OCI-LY1 (cell line): ENCODE data around the gene NTNG1.

Source experiments
- H2AFZ ChIP-seq: fragments of 200-600 bp; sonication (generic), shearing (Covaris generic); 2 replicates; pipeline ENCODE4 v1.6.0; 2014; ENCODE audit warnings: antibody characterized with exemption, mild to moderate bottlenecking, low read length
- H3F3A ChIP-seq: fragments of 200-600 bp; sonication (generic), shearing (Covaris generic); 2 replicates; pipeline ENCODE4 v1.6.0; 2014; ENCODE audit warnings: mild to moderate bottlenecking, antibody characterized with exemption, low read length, moderate library complexity; ENCODE audit not compliant: insufficient read depth
- H3K27ac ChIP-seq: fragments of 200-600 bp; sonication (generic); 2 replicates; pipeline ENCODE4 v1.5.1; 2014; ENCODE audit warnings: low read length, mixed run types, mild to moderate bottlenecking, low read depth; ENCODE audit not compliant: poor library complexity, severe bottlenecking
- H3K27me3 ChIP-seq: fragments of 200-600 bp; sonication (generic); 2 replicates; pipeline ENCODE4 v1.6.0; 2014; ENCODE audit warnings: antibody characterized with exemption, mild to moderate bottlenecking, low read length, moderate library complexity; ENCODE audit not compliant: insufficient read depth
- H3K36me3 ChIP-seq: fragments of 200-600 bp; sonication (generic); 2 replicates; pipeline ENCODE4 v1.6.1; 2014; ENCODE audit warnings: mild to moderate bottlenecking, antibody characterized with exemption, low read length, moderate library complexity, mixed read lengths; ENCODE audit not compliant: insufficient read depth
- H3K4me1 ChIP-seq: fragments of 200-600 bp; sonication (generic); 2 replicates; pipeline ENCODE4 v1.5.1; 2014; ENCODE audit warnings: mild to moderate bottlenecking, low read length, moderate library complexity; ENCODE audit not compliant: insufficient read depth, severe bottlenecking
- H3K4me2 ChIP-seq: fragments of 200-600 bp; sonication (generic), shearing (Covaris generic); 2 replicates; pipeline ENCODE4 v1.6.1; 2014; ENCODE audit warnings: low read length
- H3K4me3 ChIP-seq: fragments of 200-600 bp; sonication (generic); 2 replicates; pipeline ENCODE4 v1.5.1; 2014; ENCODE audit warnings: low read length, low read depth, mild to moderate bottlenecking, mixed read lengths; ENCODE audit not compliant: poor library complexity, severe bottlenecking
- H3K79me2 ChIP-seq: fragments of 200-600 bp; shearing (Covaris generic); 2 replicates; pipeline ENCODE4 v1.6.1; 2016; ENCODE audit warnings: mixed run types, low read length, mixed read lengths; ENCODE audit not compliant: insufficient read depth
- H3K9ac ChIP-seq: fragments of 200-600 bp; sonication (generic), shearing (Covaris generic); 2 replicates; pipeline ENCODE4 v1.6.1; 2014; ENCODE audit warnings: mild to moderate bottlenecking, low read length, mixed read lengths
- H3K9me2 ChIP-seq: fragments of 200-600 bp; sonication (generic), shearing (Covaris generic); 2 replicates; pipeline ENCODE4 v1.6.1; 2014; ENCODE audit warnings: low read depth, mild to moderate bottlenecking, low read length, mixed read lengths
- H3K9me3 ChIP-seq: fragments of 200-600 bp; shearing (Covaris generic); 2 replicates; pipeline ENCODE4 v1.6.1; 2014; ENCODE audit warnings: low read length, mixed read lengths
- H4K20me1 ChIP-seq: fragments of 200-600 bp; sonication (generic), shearing (Covaris generic); 2 replicates; pipeline ENCODE4 v1.6.0; 2016; ENCODE audit warnings: mild to moderate bottlenecking, low read length; ENCODE audit not compliant: insufficient read depth
- CTCF ChIP-seq: fragments of 200-600 bp; sonication (generic), shearing (Covaris generic); IDR thresholded peaks from 2 replicates; pipeline ENCODE4 v1.5.1; 2017; ENCODE audit warnings: mild to moderate bottlenecking, antibody characterized with exemption, low read length, moderate library complexity, mixed read lengths
- EZH2 ChIP-seq: fragments of 200-600 bp; sonication (generic), shearing (Covaris generic); IDR thresholded peaks from 2 replicates; pipeline ENCODE4 v1.8.0; 2017; ENCODE audit warnings: borderline replicate concordance, mixed run types, mild to moderate bottlenecking, antibody characterized with exemption, low read length, moderate library complexity, mixed read lengths

NTNG1 gene

GRCh38 chr1:107145637-107146036 lies 4.8 kb downstream of the NTNG1 start:
- Histone ChIP-seq H3K79me2 (no peaks in the 10 kb centered on the region), H2AFZ (no peak overlapping the region), H3K27me3 (no peaks in the 10 kb centered on the region; the same call in 1 of the 2 replicates), H3F3A (no peaks in the 10 kb centered on the region), H3K4me2 (no peak overlapping the region), H3K27ac (no peak overlapping the region), H3K9me3 (no peaks in the 10 kb centered on the region), H3K9ac (no peak overlapping the region), H3K4me1 (peaks cover 10% of the 10 kb centered on the region), H3K4me3 (no peak overlapping the region), H3K9me2 (no peaks in the 10 kb centered on the region), H4K20me1 (no peaks in the 10 kb centered on the region), H3K36me3 (no peaks in the 10 kb centered on the region)
- no peak for TF ChIP-seq EZH2
- TF ChIP-seq CTCF: no peak

- H3K4me2 ChIP-seq: no peak overlapping the region
- H3K27ac ChIP-seq: no peak overlapping the region
- no peak overlapping the region for H3K9ac ChIP-seq
- no peak for TF ChIP-seq EZH2
- TF ChIP-seq CTCF: no peak
- H3K36me3 ChIP-seq: no peaks in the 10 kb centered on the region
- H3K9me3 ChIP-seq: no peaks in the 10 kb centered on the region
- H3K9me2 ChIP-seq: no peaks in the 10 kb centered on the region
- no peaks in the 10 kb centered on the region for H3K79me2 ChIP-seq
- no peak overlapping the region for H3K4me3 ChIP-seq
- no peaks in the 10 kb centered on the region for H3K4me1 ChIP-seq
- no peak overlapping the region for H2AFZ ChIP-seq
- no peaks in the 10 kb centered on the region for H3F3A ChIP-seq
- no peaks in the 10 kb centered on the region for H3K27me3 ChIP-seq
- no peaks in the 10 kb centered on the region for H4K20me1 ChIP-seq
These were observed 7.0 kb downstream of the NTNG1 start for GRCh38 chr1:107147843-107148242.

- Histone ChIP-seq H3K4me2 (no peak overlapping the region), H3K36me3 (no peaks in the 10 kb centered on the region), H3K79me2 (no peaks in the 10 kb centered on the region), H3F3A (no peaks in the 10 kb centered on the region), H3K4me1 (no peaks in the 10 kb centered on the region), H3K4me3 (no peak overlapping the region), H3K9me3 (no peaks in the 10 kb centered on the region), H3K9ac (no peak overlapping the region), H2AFZ (no peak overlapping the region), H4K20me1 (no peaks in the 10 kb centered on the region), H3K9me2 (no peaks in the 10 kb centered on the region), H3K27me3 (no peaks in the 10 kb centered on the region), H3K27ac (no peak overlapping the region)
- TF ChIP-seq EZH2 (no peak), CTCF (no peak)
These were observed 9.1 kb downstream of the NTNG1 start for GRCh38 chr1:107149946-107150345.
